CD14-positive monocyte (primary cell): Measurements from ENCODE around the gene BTN2A1. TPM values are rescaled to one million over a fixed set of nuclear protein-coding genes. Genes with fewer than 3 reads are reported as not detected.

Experiments
- DNase-seq, 3 donors: peaks; one replicate each; pipeline ENCODE4 v3.0.0-alpha.2; 2011 to 2022
- H2AFZ ChIP-seq: 2 replicates; pipeline ENCODE4 v1.6.0; 2012; ENCODE audit warnings: mild to moderate bottlenecking, low read depth, low read length, inconsistent platforms; ENCODE audit not compliant: insufficient read depth, poor library complexity, severe bottlenecking
- H3K27ac ChIP-seq, 2 donors: 1 replicate in 1 of 2; 2 replicates in 1 of 2; pipeline ENCODE4 v1.5.1; 2012 to 2013; ENCODE audit warnings: low read length in 2 of 2, control low read depth in 1 of 2, inconsistent platforms in 1 of 2, low read depth in 1 of 2, mild to moderate bottlenecking in 1 of 2
- H3K27me3 ChIP-seq, 2 donors: one replicate each; pipeline versions ENCODE4 v1.6.0 to v1.6.1; 2011 to 2013; ENCODE audit warnings: low read length in 2 of 2; ENCODE audit not compliant: control insufficient read depth in 2 of 2, insufficient read depth in 2 of 2
- H3K36me3 ChIP-seq, 2 donors: replicated peaks in 1 of 2; 1 replicate in 1 of 2; 2 replicates in 1 of 2; pipeline versions ENCODE4 v1.5.1 to v1.6.1; 2012 to 2013; ENCODE audit warnings: low read length in 2 of 2, control low read depth in 1 of 2, inconsistent platforms in 1 of 2, mild to moderate bottlenecking in 1 of 2; ENCODE audit not compliant: insufficient read depth in 2 of 2, control insufficient read depth in 1 of 2
- H3K4me1 ChIP-seq, 2 donors: 1 replicate in 1 of 2; 2 replicates in 1 of 2; pipeline versions ENCODE4 v1.5.1 to v1.6.1; 2012 to 2013; ENCODE audit warnings: low read length in 2 of 2, control low read depth in 1 of 2, inconsistent platforms in 1 of 2, mild to moderate bottlenecking in 1 of 2, moderate library complexity in 1 of 2; ENCODE audit not compliant: insufficient read depth in 2 of 2, control insufficient read depth in 1 of 2
- H3K4me2 ChIP-seq: replicated peaks from 2 replicates; pipeline ENCODE3; 2012; ENCODE audit warnings: low read length, moderate library complexity, mild to moderate bottlenecking; ENCODE audit not compliant: poor library complexity, severe bottlenecking; ENCODE audit errors: extremely low read depth
- H3K4me3 ChIP-seq, 3 experiments: fragments of 200-600 bp in 1 of 3; sonication (generic) in 1 of 3; replicated peaks in 1 of 3; 1 replicate in 2 of 3; 2 replicates in 1 of 3; pipeline ENCODE4 v1.5.1; 2011 to 2013; ENCODE audit warnings: low read length in 3 of 3, mild to moderate bottlenecking in 3 of 3, control low read depth in 2 of 3, low read depth in 2 of 3, inconsistent platforms in 1 of 3, moderate library complexity in 1 of 3
- H3K79me2 ChIP-seq: 2 replicates; pipeline ENCODE4 v1.6.0; 2012; ENCODE audit warnings: mild to moderate bottlenecking, control low read depth, inconsistent platforms, low read length, moderate library complexity; ENCODE audit not compliant: insufficient read depth
- H3K9ac ChIP-seq: 2 replicates; pipeline ENCODE4 v1.6.0; 2017; ENCODE audit warnings: low read length, mild to moderate bottlenecking; ENCODE audit not compliant: insufficient read depth, poor library complexity, severe bottlenecking
- H3K9me3 ChIP-seq, 2 donors: replicated peaks in 1 of 2; 1 replicate in 1 of 2; 2 replicates in 1 of 2; pipeline versions ENCODE4 v1.5.1 to v1.6.1; 2012 to 2013; ENCODE audit warnings: low read length in 2 of 2, control low read depth in 1 of 2; ENCODE audit not compliant: control insufficient read depth in 1 of 2, insufficient read depth in 1 of 2
- H4K20me1 ChIP-seq: 2 replicates; pipeline ENCODE4 v1.6.0; 2012; ENCODE audit warnings: mild to moderate bottlenecking, low read length, control low read depth, moderate library complexity; ENCODE audit not compliant: insufficient read depth
- H3K27ac Mint-ChIP-seq, 7 donors: one replicate each; pipeline ENCODE4 v1.8.0; 2020; ENCODE audit warnings: mild to moderate bottlenecking in 7 of 7, mixed read lengths in 7 of 7, moderate library complexity in 6 of 7, inconsistent platforms in 2 of 7
- H3K27me3 Mint-ChIP-seq, 3 donors: one replicate each; pipeline ENCODE4 v1.8.0; 2021 to 2022; ENCODE audit warnings: low read depth in 3 of 3, mild to moderate bottlenecking in 3 of 3, mixed read lengths in 3 of 3, moderate library complexity in 3 of 3, inconsistent platforms in 1 of 3
- H3K36me3 Mint-ChIP-seq, 2 donors: one replicate each; pipeline ENCODE4 v1.8.0; 2020; ENCODE audit warnings: mixed read lengths in 2 of 2, inconsistent platforms in 1 of 2, mild to moderate bottlenecking in 1 of 2
- H3K4me1 Mint-ChIP-seq: one replicate; pipeline ENCODE4 v1.8.0; 2020; ENCODE audit warnings: mild to moderate bottlenecking, mixed read lengths
- H3K4me3 Mint-ChIP-seq, 2 donors: one replicate each; pipeline ENCODE4 v1.8.0; 2020; ENCODE audit warnings: mild to moderate bottlenecking in 2 of 2, mixed read lengths in 2 of 2, moderate library complexity in 1 of 2
- H3K9me3 Mint-ChIP-seq, 7 donors: one replicate each; pipeline ENCODE4 v1.8.0; 2020 to 2022; ENCODE audit warnings: mixed read lengths in 7 of 7, mild to moderate bottlenecking in 6 of 7, moderate library complexity in 6 of 7, inconsistent platforms in 2 of 7
- WGBS: methylation state at CpG from one replicate; pipeline ENCODE4 v1.1.5; 2013; ENCODE audit warnings: missing lambda C conversion rate; ENCODE audit not compliant: insufficient coverage; 5-methylcytosine and 5-hydroxymethylcytosine counted together
- intact Hi-C, 2 donors: fragments of 100-400 bp; cut with micrococcal nuclease; formaldehyde crosslinking; loops; one replicate each; pipeline versions ENCODE4 v1.15.0 to v1.15.1; 2023
- polyA plus RNA-seq, 3 donors: library from polyadenylated mRNA; depleted of rRNA in 1 of 3; unstranded in 2 of 3; stranded (reverse) in 1 of 3; fragments of 300-500 nt in 2 of 3; fragments of >200 nt in 1 of 3; fragmentation: Illumina TruSeq in 2 of 3; gene quantifications; 1 replicate in 2 of 3; 2 replicates in 1 of 3; pipeline ENCODE4 v1.2.3, GENCODE V29; 2012 to 2021
- TF ChIP-seq, protein P1 (sequence below): fragments of 200-600 bp; IDR thresholded peaks from one replicate; pipeline ENCODE4 v1.8.0; 2022; ENCODE audit warnings: antibody characterized with exemption, mild to moderate bottlenecking

The BTN2A1 gene
- polyA plus RNA-seq, 3 donors: 4.3 to 66.4 (median 10.8) TPM

DNA sequence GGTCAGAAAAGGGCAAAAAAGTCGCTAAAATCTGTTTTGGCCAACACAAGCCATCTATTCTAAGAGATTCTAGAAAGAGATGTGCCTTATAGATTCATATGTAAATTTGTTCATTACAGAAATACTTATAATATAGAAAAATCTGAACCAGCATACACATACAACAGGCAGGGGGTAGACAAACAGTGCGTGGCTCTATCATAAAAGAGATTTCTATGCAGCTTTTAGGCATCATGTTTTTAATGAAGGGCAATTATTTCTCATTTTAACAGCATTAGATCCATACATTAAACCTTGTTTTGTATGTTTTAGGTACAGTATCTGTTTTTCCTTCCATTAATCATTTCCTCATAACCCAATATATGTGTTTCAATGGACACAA, 16.8 kb upstream of the BTN2A1 start:
- Mint-ChIP-seq H3K36me3 (peaks cover 24 to 26% of the 10 kb centered on the region in 2 donors), H3K9me3 (peaks cover 0 to 2% (median 0%) of the 10 kb centered on the region in 7 donors), H3K4me3 (peak overlapping the region; percentile 89 to 99), H3K27ac (peak overlapping the region; percentile 90 to 100 (median 97)), H3K4me1 (peaks cover 36% of the 10 kb centered on the region), H3K27me3 (no peaks in the 10 kb centered on the region)
- Histone ChIP-seq H3K9me3 (no peaks in the 10 kb centered on the region), H4K20me1 (no peaks in the 10 kb centered on the region), H3K4me3 (peak overlapping the region; percentile 59 to 99 (median 91)), H3K27ac (peak overlapping the region; percentile 82 to 96), H3K9ac (peak overlapping the region; percentile 80), H3K4me1 (peaks cover 17 to 36% of the 10 kb centered on the region in 2 donors), H3K27me3 (no peaks in the 10 kb centered on the region), H3K4me2 (peak overlapping the region; percentile 81), H2AFZ (peak overlapping the region; percentile 88), H3K36me3 (peaks cover 18 to 21% of the 10 kb centered on the region in 2 donors), H3K79me2 (peaks cover 20% of the 10 kb centered on the region)
- TF ChIP-seq, protein P1, sequence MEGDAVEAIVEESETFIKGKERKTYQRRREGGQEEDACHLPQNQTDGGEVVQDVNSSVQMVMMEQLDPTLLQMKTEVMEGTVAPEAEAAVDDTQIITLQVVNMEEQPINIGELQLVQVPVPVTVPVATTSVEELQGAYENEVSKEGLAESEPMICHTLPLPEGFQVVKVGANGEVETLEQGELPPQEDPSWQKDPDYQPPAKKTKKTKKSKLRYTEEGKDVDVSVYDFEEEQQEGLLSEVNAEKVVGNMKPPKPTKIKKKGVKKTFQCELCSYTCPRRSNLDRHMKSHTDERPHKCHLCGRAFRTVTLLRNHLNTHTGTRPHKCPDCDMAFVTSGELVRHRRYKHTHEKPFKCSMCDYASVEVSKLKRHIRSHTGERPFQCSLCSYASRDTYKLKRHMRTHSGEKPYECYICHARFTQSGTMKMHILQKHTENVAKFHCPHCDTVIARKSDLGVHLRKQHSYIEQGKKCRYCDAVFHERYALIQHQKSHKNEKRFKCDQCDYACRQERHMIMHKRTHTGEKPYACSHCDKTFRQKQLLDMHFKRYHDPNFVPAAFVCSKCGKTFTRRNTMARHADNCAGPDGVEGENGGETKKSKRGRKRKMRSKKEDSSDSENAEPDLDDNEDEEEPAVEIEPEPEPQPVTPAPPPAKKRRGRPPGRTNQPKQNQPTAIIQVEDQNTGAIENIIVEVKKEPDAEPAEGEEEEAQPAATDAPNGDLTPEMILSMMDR: no peak
- DNase-seq: no peak
- no CpG with 5 or more reads among the region's 2 CpGs for WGBS
- intact Hi-C loops: no loop called here

DNA sequence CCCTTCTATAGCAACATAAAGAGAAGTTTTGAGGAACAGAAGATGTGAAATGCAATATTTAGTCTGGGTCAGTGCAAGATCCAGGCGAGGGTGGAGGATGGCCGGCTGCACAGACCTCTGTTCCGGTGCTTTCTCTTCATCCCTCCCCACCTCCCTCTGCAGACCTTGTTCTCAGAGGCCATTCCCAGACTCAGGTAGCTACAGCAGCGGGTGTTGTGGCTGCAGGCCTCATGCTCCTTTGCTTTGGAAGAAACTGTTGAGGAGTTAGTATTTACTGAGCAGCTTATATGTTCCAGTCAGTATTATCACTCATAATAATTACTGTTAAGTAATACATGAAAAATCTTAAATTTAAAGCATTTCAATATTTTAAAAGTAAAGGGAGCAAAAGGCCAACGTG, 15.8 kb upstream of the BTN2A1 start:
- Histone ChIP-seq H2AFZ (no peak overlapping the region), H3K27ac (peak overlapping the region in 1 of 2 donors; percentile 2), H3K36me3 (peaks cover 25 to 31% of the 10 kb centered on the region in 2 donors), H3K79me2 (peaks cover 20% of the 10 kb centered on the region), H4K20me1 (no peaks in the 10 kb centered on the region), H3K4me1 (peaks cover 17 to 39% of the 10 kb centered on the region in 2 donors), H3K9me3 (no peaks in the 10 kb centered on the region), H3K4me2 (peak overlapping the region; percentile 81), H3K9ac (no peak overlapping the region), H3K27me3 (no peaks in the 10 kb centered on the region), H3K4me3 (peak overlapping the region in 1 of 3 experiments; percentile 91)
- no peak for DNase-seq
- Mint-ChIP-seq H3K4me1 (peaks cover 38% of the 10 kb centered on the region), H3K27ac (no peak overlapping the region), H3K27me3 (no peaks in the 10 kb centered on the region), H3K36me3 (peaks cover 32% of the 10 kb centered on the region in 2 donors), H3K9me3 (no peaks in the 10 kb centered on the region), H3K4me3 (peak overlapping the region; percentile 61 to 88)
- WGBS: no CpG with 5 or more reads among the region's 5 CpGs
- intact Hi-C loops: no loop called here
- TF ChIP-seq, protein P1: no peak
